CD4-positive, alpha-beta memory T cell (primary cell): ENCODE data around the gene CRYGD. TPM values are rescaled to one million over a fixed set of nuclear protein-coding genes. Genes with fewer than 3 reads are reported as not detected.
"Not testable (repeated sequence)": the region's sequence is repeated elsewhere in the genome, so short reads cannot be mapped to it uniquely, and the experiment has no call there.

Source experiments
- CTCF ChIA-PET: fragments of 350-600 bp; sonication (Branson Sonifier 250); formaldehyde crosslinking; loops from one replicate; lab custom pipeline; 2021; ENCODE audit warnings: inconsistent platforms; ENCODE audit not compliant: partially characterized antibody; lab: Charles Lee
- POLR2A ChIA-PET: fragments of 350-600 bp; sonication (Branson Sonifier 250); formaldehyde crosslinking; loops from one replicate; lab custom pipeline; 2021; ENCODE audit not compliant: partially characterized antibody; lab: Charles Lee
- DNase-seq, 5 donors: peaks; one replicate each; pipeline versions ENCODE4 v3.0.0 to v3.0.0-alpha.2; 2020 to 2022; ENCODE audit warnings: mixed read lengths in 1 of 5
- H3K27ac ChIP-seq: one replicate; pipeline ENCODE4 v1.7.0; 2013; ENCODE audit warnings: low read depth, low read length
- H3K27me3 ChIP-seq: 2 replicates; pipeline ENCODE4 v1.7.0; 2013; ENCODE audit warnings: mild to moderate bottlenecking, low read length, moderate library complexity; ENCODE audit not compliant: insufficient read depth
- H3K36me3 ChIP-seq: 2 replicates; pipeline ENCODE4 v1.7.0; 2013; ENCODE audit warnings: mild to moderate bottlenecking, low read length, moderate library complexity; ENCODE audit not compliant: insufficient read depth
- H3K4me1 ChIP-seq: 2 replicates; pipeline ENCODE4 v1.7.0; 2013; ENCODE audit warnings: mild to moderate bottlenecking, low read length, moderate library complexity; ENCODE audit not compliant: insufficient read depth
- H3K4me3 ChIP-seq, 2 donors: one replicate each; pipeline ENCODE4 v1.7.0; 2013; ENCODE audit warnings: low read length in 2 of 2, mild to moderate bottlenecking in 1 of 2
- H3K9me3 ChIP-seq, 2 donors: one replicate each; pipeline ENCODE4 v1.7.0; 2013; ENCODE audit warnings: low read length in 2 of 2, control low read depth in 1 of 2; ENCODE audit not compliant: control insufficient read depth in 1 of 2
- H3K27ac Mint-ChIP-seq, 7 donors: one replicate each; pipeline ENCODE4 v1.8.0; 2020 to 2021; ENCODE audit warnings: mixed read lengths in 7 of 7, mild to moderate bottlenecking in 6 of 7, inconsistent platforms in 3 of 7, moderate library complexity in 3 of 7
- H3K27me3 Mint-ChIP-seq, 2 donors: one replicate each; pipeline ENCODE4 v1.8.0; 2020 to 2021; ENCODE audit warnings: mixed read lengths in 2 of 2
- H3K36me3 Mint-ChIP-seq, 2 donors: one replicate each; pipeline ENCODE4 v1.8.0; 2020 to 2021; ENCODE audit warnings: mixed read lengths in 2 of 2, inconsistent platforms in 1 of 2, mild to moderate bottlenecking in 1 of 2
- H3K4me1 Mint-ChIP-seq, 4 donors: one replicate each; pipeline ENCODE4 v1.8.0; 2020 to 2021; ENCODE audit warnings: mixed read lengths in 4 of 4, mild to moderate bottlenecking in 1 of 4
- H3K4me3 Mint-ChIP-seq, 8 donors: one replicate each; pipeline ENCODE4 v1.8.0; 2020 to 2021; ENCODE audit warnings: mixed read lengths in 8 of 8, mild to moderate bottlenecking in 7 of 8, moderate library complexity in 6 of 8, inconsistent platforms in 3 of 8
- H3K9me3 Mint-ChIP-seq, 8 donors: one replicate each; pipeline ENCODE4 v1.8.0; 2020 to 2021; ENCODE audit warnings: mixed read lengths in 8 of 8, mild to moderate bottlenecking in 5 of 8, inconsistent platforms in 3 of 8, moderate library complexity in 1 of 8
- intact Hi-C: fragments of 100-400 bp; cut with micrococcal nuclease; formaldehyde crosslinking; loops from one replicate; pipeline ENCODE4 v1.15.1; 2023
- polyA plus RNA-seq, 2 donors: library from polyadenylated mRNA; unstranded; fragments of 300-500 nt; fragmentation: Illumina TruSeq; gene quantifications; one replicate each; pipeline ENCODE4 v1.2.3, GENCODE V29; 2021
- total RNA-seq, 2 experiments: library from RNA; stranded (reverse); gene quantifications; one replicate each; pipeline ENCODE4 v1.2.3, GENCODE V29; 2021

The CRYGD gene
- not detected for total RNA-seq
- polyA plus RNA-seq, result not detected

DNA sequence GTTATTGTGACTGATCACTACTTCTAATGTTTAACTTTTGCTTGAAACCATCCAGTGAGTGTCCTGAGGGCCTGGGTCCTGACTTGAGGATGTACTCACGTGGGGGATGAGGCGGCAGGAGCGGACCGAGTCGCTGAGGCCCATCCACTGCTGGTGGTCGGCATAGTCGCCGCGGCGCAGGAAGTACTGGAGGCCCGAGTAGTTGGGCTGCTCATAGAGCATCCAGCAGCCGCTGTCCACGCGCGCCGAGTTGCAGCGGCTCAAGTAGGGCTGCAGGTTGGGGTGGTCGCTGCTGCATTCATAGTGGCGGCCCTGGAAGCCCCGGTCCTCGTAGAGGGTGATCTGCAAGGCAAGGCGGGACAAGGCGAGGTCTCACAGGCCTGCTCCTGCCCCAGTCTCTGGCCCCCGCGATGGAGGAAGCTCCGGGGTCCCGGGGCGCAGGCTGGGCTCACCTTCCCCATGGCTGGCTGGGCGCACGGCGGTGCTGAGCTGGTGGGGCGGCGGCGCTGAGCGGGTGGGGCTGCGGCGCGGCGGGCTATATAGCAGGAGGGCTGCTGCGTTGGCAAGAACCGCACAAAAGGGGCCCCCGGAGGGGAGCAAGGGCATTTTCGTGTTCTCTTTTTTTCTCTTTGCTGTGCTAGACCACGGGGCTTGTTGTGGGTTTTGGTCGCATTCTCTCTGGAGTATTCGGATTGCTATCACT is at the start of gene CRYGD:
TSS of gene CRYGD (minus strand) at position 512 of the 703 bp plus-strand sequence. CDS start at position 461, 51 bp downstream.
- H3K4me3 ChIP-seq, H3K9me3 Mint-ChIP-seq, POLR2A ChIA-PET, H3K4me1 ChIP-seq, CTCF ChIA-PET, H3K9me3 ChIP-seq, H3K27ac Mint-ChIP-seq, DNase-seq, intact Hi-C loops, H3K27me3 ChIP-seq, H3K36me3 Mint-ChIP-seq, H3K27ac ChIP-seq, H3K36me3 ChIP-seq: not testable (repeated sequence)
- H3K4me3 Mint-ChIP-seq, result peak within 1 kb of the TSS in 5 of 8 donors; percentile 35 to 74 (median 53)
- peaks cover 6 to 16% (median 8%) of the 10 kb centered on the region in 4 donors for H3K4me1 Mint-ChIP-seq
- H3K27me3 Mint-ChIP-seq, result peaks cover 28 to 29% of the 10 kb centered on the region in 2 donors

DNA sequence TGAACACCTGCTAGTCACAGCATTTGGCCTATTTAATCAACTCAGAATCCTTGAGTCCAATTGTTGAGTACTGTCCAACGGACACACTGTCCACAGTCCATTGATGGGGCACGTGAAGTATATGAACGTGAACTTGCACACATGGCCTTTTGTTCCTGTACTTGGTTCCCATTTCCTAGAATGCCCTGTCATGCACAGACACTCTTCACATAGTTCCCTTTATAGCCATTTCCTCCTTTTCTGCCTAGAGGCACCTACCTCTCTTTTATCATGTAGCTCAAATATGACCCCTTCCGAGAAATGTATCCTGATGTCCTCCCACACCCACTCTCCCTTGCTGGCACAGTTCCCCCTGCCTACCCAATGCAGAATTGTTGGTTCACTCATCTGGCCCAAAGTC is 47.8 kb upstream of the CRYGD start:
- H3K9me3 ChIP-seq, result no peaks in the 10 kb centered on the region
- CTCF ChIA-PET, result interaction anchor here (1.4 kb wide), 1 partner anchor 10 kb away, joined by 8 read pairs; no protein-coding TSS in a partner anchor
- no peak overlapping the region for H3K4me3 ChIP-seq
- Mint-ChIP-seq H3K9me3 (no peaks in the 10 kb centered on the region), H3K4me3 (no peak overlapping the region), H3K27ac (peak overlapping the region in 1 of 7 donors; percentile 28), H3K27me3 (peaks cover 12 to 24% of the 10 kb centered on the region in 2 donors), H3K36me3 (no peaks in the 10 kb centered on the region), H3K4me1 (peaks cover 3 to 5% (median 4%) of the 10 kb centered on the region in 4 donors)
- H3K36me3 ChIP-seq, result no peaks in the 10 kb centered on the region
- no peak for DNase-seq
- POLR2A ChIA-PET, result no interaction called here
- no peak overlapping the region for H3K27ac ChIP-seq
- H3K4me1 ChIP-seq, result no peaks in the 10 kb centered on the region
- intact Hi-C loops, result loop anchor here (10.0 kb wide), 1 partner anchor 143 kb away; no protein-coding TSS in a partner anchor
- H3K27me3 ChIP-seq, result no peaks in the 10 kb centered on the region

DNA sequence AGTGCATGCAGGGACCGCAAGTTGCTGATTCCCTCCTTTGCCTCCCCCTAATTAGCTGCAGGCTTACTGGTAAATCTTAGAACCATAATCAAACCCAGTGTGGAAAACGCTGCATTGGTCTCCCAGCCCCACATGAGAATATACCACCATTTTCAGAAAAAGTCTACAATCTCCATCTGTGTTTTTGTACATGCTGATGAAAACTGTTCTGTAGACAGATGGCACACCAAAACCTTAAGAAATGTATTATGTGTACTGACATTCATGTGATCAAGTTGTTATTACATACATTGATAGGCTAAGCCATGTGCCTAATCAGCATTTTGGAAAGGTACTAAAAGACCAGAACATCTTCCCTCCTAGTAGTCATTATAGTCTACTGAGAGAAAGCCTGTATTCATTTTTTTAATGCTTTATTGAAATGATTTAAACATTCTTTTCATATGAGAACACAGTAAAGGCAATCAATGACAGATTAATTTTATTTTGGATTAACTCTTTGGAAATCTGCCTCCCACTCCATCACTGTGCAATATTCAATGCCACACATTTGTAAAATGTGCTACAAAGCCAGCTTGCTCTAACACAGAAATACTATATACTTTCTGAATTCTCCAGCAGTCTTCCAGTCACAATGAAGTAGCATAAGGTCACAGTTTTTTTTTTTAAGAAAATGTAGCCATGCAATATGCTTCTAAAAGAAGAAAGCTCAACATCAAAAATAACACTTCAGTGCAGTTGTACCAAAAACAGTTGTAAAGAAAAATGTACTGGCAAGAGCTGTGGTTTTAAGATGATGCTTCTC is 40.8 kb upstream of the CRYGD start:
- H3K4me1 Mint-ChIP-seq, result no peaks in the 10 kb centered on the region
- ChIA-PET CTCF (interaction anchor here (4.2 kb wide), 1 partner anchor 10 kb away, joined by 24 read pairs; no protein-coding TSS in a partner anchor), POLR2A (no interaction called here)
- peaks cover 14 to 18% of the 10 kb centered on the region in 2 donors for H3K27me3 Mint-ChIP-seq
- Histone ChIP-seq H3K4me1 (no peaks in the 10 kb centered on the region), H3K36me3 (no peaks in the 10 kb centered on the region), H3K4me3 (no peak overlapping the region), H3K9me3 (no peaks in the 10 kb centered on the region), H3K27ac (no peak overlapping the region), H3K27me3 (no peaks in the 10 kb centered on the region)
- H3K4me3 Mint-ChIP-seq, result no peak overlapping the region
- no peak overlapping the region for H3K27ac Mint-ChIP-seq
- intact Hi-C loops, result no loop called here
- no peaks in the 10 kb centered on the region for H3K36me3 Mint-ChIP-seq
- DNase-seq, result no peak
- no peaks in the 10 kb centered on the region for H3K9me3 Mint-ChIP-seq

DNA sequence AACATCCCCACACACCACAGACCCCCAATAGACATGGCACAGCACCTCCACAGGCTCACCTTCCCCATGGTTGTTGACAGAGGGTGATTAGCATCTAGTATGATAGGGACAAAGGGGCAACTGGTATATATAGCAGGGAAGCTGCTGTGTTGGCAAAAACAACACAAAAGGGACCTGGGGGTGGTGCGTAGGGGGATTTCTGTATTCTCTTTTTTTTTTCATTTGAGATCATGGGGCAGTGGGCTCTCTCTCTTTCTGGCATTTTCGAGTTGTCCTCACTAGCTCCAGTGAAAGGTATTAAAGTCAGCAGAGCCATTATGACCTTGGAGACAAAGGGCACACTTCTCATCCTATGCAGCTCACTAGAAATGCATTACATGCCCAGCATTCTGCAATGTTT is 39.2 kb upstream of the CRYGD start, which contains the start of gene CRYGA:
TSS of gene CRYGA (minus strand) at position 101 of the 400 bp plus-strand sequence. CDS start at position 68, 33 bp downstream.
- Histone ChIP-seq H3K36me3 (no peaks in the 10 kb centered on the region), H3K4me1 (no peaks in the 10 kb centered on the region), H3K4me3 (no peak within 1 kb of the TSS), H3K27me3 (no peaks in the 10 kb centered on the region), H3K9me3 (no peaks in the 10 kb centered on the region), H3K27ac (no peak within 1 kb of the TSS)
- Mint-ChIP-seq H3K4me3 (no peak within 1 kb of the TSS), H3K27ac (no peak within 1 kb of the TSS), H3K4me1 (no peaks in the 10 kb centered on the region), H3K9me3 (no peaks in the 10 kb centered on the region), H3K27me3 (peaks cover 12 to 14% of the 10 kb centered on the region in 2 donors), H3K36me3 (no peaks in the 10 kb centered on the region)
- ChIA-PET POLR2A (no interaction called here), CTCF (no interaction called here)
- intact Hi-C loops, result no loop called here
- DNase-seq, result no peak

DNA sequence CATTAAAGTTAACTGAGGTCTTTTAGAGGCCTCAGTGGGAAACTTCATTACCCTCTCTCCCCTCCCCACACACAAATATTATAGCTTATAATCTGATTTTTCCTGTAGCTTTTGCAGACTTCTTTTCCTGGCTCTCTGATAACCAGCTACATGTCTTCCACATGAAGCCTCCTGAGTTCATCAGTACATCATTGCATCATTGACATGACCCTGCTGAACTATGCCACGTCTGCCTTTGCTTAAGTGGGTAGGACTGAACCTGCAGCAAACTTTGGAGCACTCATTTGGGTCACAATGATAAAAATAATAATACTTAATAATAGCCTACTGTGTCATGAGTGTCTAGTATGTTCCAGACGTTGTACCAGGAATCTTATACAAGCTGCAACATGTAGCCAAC is 32.1 kb upstream of the CRYGD start:
- DNase-seq, result no peak
- CTCF ChIA-PET, result interaction anchor here (1.0 to 1.5 kb wide), 2 partner anchors 14 to 19 kb away, joined by 3 read pairs; no protein-coding TSS in a partner anchor

DNA sequence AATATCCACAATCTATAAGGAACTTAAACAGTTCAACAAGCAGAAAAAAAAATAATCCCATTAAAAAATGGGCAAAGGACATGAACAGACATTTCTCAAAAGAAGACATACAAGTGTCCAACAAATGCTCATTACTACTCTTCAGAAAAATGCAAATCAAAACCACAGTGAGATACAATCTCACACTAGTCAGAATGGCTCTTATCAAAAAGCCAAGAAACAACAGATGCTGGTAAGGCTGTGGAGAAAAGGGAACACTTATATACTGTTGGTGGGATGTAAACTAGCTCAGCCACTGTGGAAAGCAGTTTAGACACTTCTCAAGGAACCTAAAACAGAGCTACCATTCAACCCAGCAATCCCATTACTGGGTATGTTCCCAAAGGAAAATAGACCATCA is 28.8 kb upstream of the CRYGD start:
- Mint-ChIP-seq H3K27me3 (peaks cover 6% of the 10 kb centered on the region in 2 donors), H3K4me1 (no peaks in the 10 kb centered on the region), H3K4me3 (no peak overlapping the region), H3K9me3 (peaks cover 0 to 17% (median 13%) of the 10 kb centered on the region in 8 donors), H3K27ac (no peak overlapping the region), H3K36me3 (no peaks in the 10 kb centered on the region)
- no peaks in the 10 kb centered on the region for H3K9me3 ChIP-seq
- H3K4me1 ChIP-seq, result no peaks in the 10 kb centered on the region
- no peaks in the 10 kb centered on the region for H3K36me3 ChIP-seq
- CTCF ChIA-PET, result no interaction called here
- no peak overlapping the region for H3K4me3 ChIP-seq
- H3K27me3 ChIP-seq, result no peaks in the 10 kb centered on the region
- POLR2A ChIA-PET, result no interaction called here
- DNase-seq, result no peak
- intact Hi-C loops, result no loop called here
- no peak overlapping the region for H3K27ac ChIP-seq

More for the DNA sequence above, 32.1 kb upstream of the CRYGD start:
- POLR2A ChIA-PET, result no interaction called here
- Mint-ChIP-seq H3K27ac (no peak overlapping the region), H3K4me1 (no peaks in the 10 kb centered on the region), H3K4me3 (no peak overlapping the region), H3K27me3 (peaks cover 2 to 4% of the 10 kb centered on the region in 2 donors), H3K36me3 (no peaks in the 10 kb centered on the region), H3K9me3 (peaks cover 0 to 9% (median 5%) of the 10 kb centered on the region in 8 donors)
- H3K36me3 ChIP-seq, result no peaks in the 10 kb centered on the region
- no peak overlapping the region for H3K27ac ChIP-seq
- no peaks in the 10 kb centered on the region for H3K27me3 ChIP-seq
- H3K4me1 ChIP-seq, result no peaks in the 10 kb centered on the region
- no peaks in the 10 kb centered on the region for H3K9me3 ChIP-seq
- intact Hi-C loops, result no loop called here
- H3K4me3 ChIP-seq, result no peak overlapping the region

DNA sequence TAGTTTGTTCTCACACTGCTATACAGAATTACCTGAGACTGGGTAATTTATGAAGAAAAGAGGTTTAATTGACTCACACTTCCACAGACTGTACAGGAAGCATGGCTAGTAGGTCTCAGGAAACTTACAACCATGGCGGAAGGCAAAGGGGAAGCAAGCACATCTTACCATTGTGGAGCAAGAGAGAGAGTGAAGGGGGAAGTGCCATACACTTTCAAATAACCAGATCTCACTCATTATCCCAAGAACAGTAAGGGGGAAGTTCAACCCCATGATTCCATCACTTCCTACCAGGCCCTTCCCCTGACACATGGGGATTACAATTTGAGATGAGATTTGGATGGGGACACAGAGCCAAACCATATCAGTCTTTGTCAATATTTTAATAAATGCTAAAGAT is 26.6 kb upstream of the CRYGD start:
- CTCF ChIA-PET, result no interaction called here

More for the DNA sequence above, 26.6 kb upstream of the CRYGD start:
- Histone ChIP-seq H3K4me3 (no peak overlapping the region), H3K4me1 (no peaks in the 10 kb centered on the region), H3K9me3 (no peaks in the 10 kb centered on the region), H3K36me3 (no peaks in the 10 kb centered on the region), H3K27ac (no peak overlapping the region), H3K27me3 (no peaks in the 10 kb centered on the region)
- DNase-seq, result no peak
- H3K9me3 Mint-ChIP-seq, result peaks cover 0 to 17% (median 13%) of the 10 kb centered on the region in 8 donors
- POLR2A ChIA-PET, result no interaction called here
- no peak overlapping the region for H3K27ac Mint-ChIP-seq
- H3K27me3 Mint-ChIP-seq, result peaks cover 5 to 13% of the 10 kb centered on the region in 2 donors
- intact Hi-C loops, result no loop called here
- no peaks in the 10 kb centered on the region for H3K4me1 Mint-ChIP-seq
- no peak overlapping the region for H3K4me3 Mint-ChIP-seq
- no peaks in the 10 kb centered on the region for H3K36me3 Mint-ChIP-seq
